HCT116 (cell line): ENCODE data around the gene ARCN1. TPM values are rescaled to one million over a fixed set of nuclear protein-coding genes. Genes with fewer than 3 reads are reported as not detected.
A peak's percentile ranks its signal among the peaks of the same experiment; 100 is the strongest.

ENCODE experiments used
- ATAC-seq: fragments of 200-7000 bp; cut with Tn5 transposase; 2 replicates; pipeline ENCODE4 v1.9.1; 2020; ENCODE audit warnings: mild to moderate bottlenecking, moderate library complexity
- BruUV-seq: library from RNA; stranded (reverse); fragments of 400-500 nt; replicated peaks from 2 replicates; lab custom pipeline; 2021; lab: Mats Ljungman, UMichigan
- CTCF ChIA-PET: fragments of 300-600 bp; sonication (Branson Sonifier 250); formaldehyde crosslinking; loops from one replicate; lab custom pipeline; 2021; ENCODE audit warnings: antibody characterized with exemption; lab: Charles Lee
- POLR2A ChIA-PET: fragments of 300-600, 350-600 bp; sonication (Branson Sonifier 250); formaldehyde crosslinking; loops from one replicate; lab custom pipeline; 2021; ENCODE audit warnings: antibody characterized with exemption; lab: Charles Lee
- RAD21 ChIA-PET, 2 experiments: fragments of 300-600 bp; sonication (Branson Sonifier 250); formaldehyde crosslinking; loops; one replicate each; lab custom pipeline; 2023; ENCODE audit warnings: low total read pairs in 2 of 2; ENCODE audit not compliant: uncharacterized antibody in 2 of 2, unreplicated experiment in 2 of 2, low non-redundant PET in 1 of 2; lab: Charles Lee
- DNase-seq: peaks from one replicate; pipeline ENCODE4 v3.0.0-alpha.2; 2010; ENCODE audit warnings: low read depth, low spot score
- H2AFZ ChIP-seq: fragments of 200-600 bp; shearing (Covaris generic), sonication (generic); 2 replicates; pipeline ENCODE4 v1.6.1; 2017; ENCODE audit warnings: low read depth, mixed run types, mixed read lengths, antibody characterized with exemption, low read length; ENCODE audit not compliant: poor library complexity, severe bottlenecking
- H3K27ac ChIP-seq: 2 replicates; pipeline ENCODE4 v1.5.1; 2012; ENCODE audit warnings: low read depth, low read length
- H3K27me3 ChIP-seq: fragments of 200-600 bp; sonication (generic); 2 replicates; pipeline ENCODE4 v1.6.1; 2016; ENCODE audit warnings: mixed run types, low read length, mixed read lengths; ENCODE audit not compliant: insufficient read depth
- H3K36me3 ChIP-seq, 2 experiments: fragments of 200-500 bp in 1 of 2; fragments of 200-600 bp in 1 of 2; sonication (Bioruptor generic) in 1 of 2; sonication (generic) in 1 of 2; 2 replicates each; pipeline versions ENCODE4 v1.5.1 to v1.6.1; 2014 to 2016; ENCODE audit warnings: low read length in 2 of 2, inconsistent platforms in 1 of 2, mixed read lengths in 1 of 2, mixed run types in 1 of 2; ENCODE audit not compliant: insufficient read depth in 2 of 2, control insufficient read depth in 1 of 2
- H3K4me1 ChIP-seq, 2 experiments: fragments of 200-600 bp in 1 of 2; sonication (generic) in 1 of 2; 2 replicates each; pipeline versions ENCODE4 v1.5.1 to v1.6.1; 2012 to 2017; ENCODE audit warnings: low read length in 2 of 2, inconsistent platforms in 1 of 2, mild to moderate bottlenecking in 1 of 2, mixed read lengths in 1 of 2, mixed run types in 1 of 2, moderate library complexity in 1 of 2; ENCODE audit not compliant: insufficient read depth in 2 of 2, control insufficient read depth in 1 of 2
- H3K4me2 ChIP-seq: fragments of 200-600 bp; sonication (generic); 2 replicates; pipeline ENCODE4 v1.6.1; 2017; ENCODE audit warnings: mixed run types, low read length, mixed read lengths
- H3K4me3 ChIP-seq, 2 experiments: fragments of 200-600 bp in 1 of 2; sonication (generic) in 1 of 2; replicated peaks in 1 of 2; 2 replicates each; pipeline ENCODE4 v1.5.1; 2011 to 2016; ENCODE audit warnings: low read length in 2 of 2, control low read depth in 1 of 2, low read depth in 1 of 2, mild to moderate bottlenecking in 1 of 2, mixed read lengths in 1 of 2, mixed run types in 1 of 2
- H3K79me2 ChIP-seq: fragments of 200-600 bp; sonication (generic); 2 replicates; pipeline ENCODE4 v1.6.1; 2017; ENCODE audit warnings: mild to moderate bottlenecking, mixed run types, low read length, moderate library complexity, mixed read lengths; ENCODE audit not compliant: insufficient read depth
- H3K9ac ChIP-seq: fragments of 200-600 bp; sonication (generic); 2 replicates; pipeline ENCODE4 v1.6.1; 2016; ENCODE audit warnings: low read length, mixed read lengths
- H3K9me2 ChIP-seq: fragments of 200-600 bp; sonication (generic), shearing (Covaris generic); 2 replicates; pipeline ENCODE4 v1.6.1; 2017; ENCODE audit warnings: mixed run types, mild to moderate bottlenecking, moderate library complexity; ENCODE audit not compliant: insufficient read depth
- H3K9me3 ChIP-seq, 2 experiments: fragments of 200-500 bp in 1 of 2; fragments of 200-600 bp in 1 of 2; sonication (Bioruptor generic) in 1 of 2; sonication (generic) in 1 of 2; 2 replicates each; pipeline ENCODE4 v1.6.1; 2014 to 2017; ENCODE audit warnings: low read length in 2 of 2, mixed read lengths in 2 of 2, inconsistent platforms in 1 of 2, low read depth in 1 of 2, mild to moderate bottlenecking in 1 of 2, mixed run types in 1 of 2, moderate library complexity in 1 of 2; ENCODE audit not compliant: control insufficient read depth in 1 of 2, insufficient read depth in 1 of 2
- H4K20me1 ChIP-seq: fragments of 200-600 bp; sonication (generic), shearing (Covaris generic); 2 replicates; pipeline ENCODE4 v1.6.1; 2017; ENCODE audit warnings: mixed run types, mild to moderate bottlenecking, moderate library complexity; ENCODE audit not compliant: insufficient read depth
- CEBPB ChIP-seq: IDR thresholded peaks from 2 replicates; pipeline ENCODE4 v1.6.1; 2012; ENCODE audit warnings: low read depth
- EGR1 ChIP-seq: IDR thresholded peaks from 2 replicates; pipeline ENCODE4 v1.6.1; 2012; ENCODE audit warnings: low read depth
- ELF1 ChIP-seq: IDR thresholded peaks from 2 replicates; pipeline ENCODE4 v1.6.1; 2012; ENCODE audit warnings: low read depth, borderline replicate concordance
- EZH2phosphoT487 ChIP-seq: fragments of 200-600 bp; IDR thresholded peaks from 2 replicates; pipeline ENCODE4 v1.6.1; 2018; ENCODE audit warnings: antibody characterized with exemption, borderline replicate concordance
- POLR2AphosphoS5 ChIP-seq: IDR thresholded peaks from 2 replicates; pipeline ENCODE4 v1.6.1; 2011; ENCODE audit warnings: mild to moderate bottlenecking, low read depth, low read length, moderate library complexity
- SIN3A ChIP-seq: IDR thresholded peaks from 2 replicates; pipeline ENCODE4 v1.6.1; 2012; ENCODE audit warnings: low read depth
- SRF ChIP-seq: IDR thresholded peaks from 2 replicates; pipeline ENCODE4 v1.6.1; 2012; ENCODE audit warnings: low read depth
- TCF7L2 ChIP-seq: IDR thresholded peaks from 2 replicates; pipeline ENCODE4 v1.7.0; 2011; ENCODE audit warnings: borderline replicate concordance, inconsistent platforms; ENCODE audit not compliant: insufficient read depth, insufficient read length; ENCODE audit errors: extremely low read depth
- YY1 ChIP-seq: IDR thresholded peaks from 2 replicates; pipeline ENCODE4 v1.6.1; 2011; ENCODE audit warnings: low read length, low read depth, moderate library complexity, mild to moderate bottlenecking; ENCODE audit not compliant: insufficient replicate concordance; ENCODE audit errors: extremely low read depth
- ZFX ChIP-seq: fragments of 450-650 bp; IDR thresholded peaks from 2 replicates; pipeline ENCODE4 v1.6.1; 2017
- intact Hi-C: fragments of 100-400 bp; cut with micrococcal nuclease; formaldehyde crosslinking; loops from 2 replicates; pipeline ENCODE4 v1.10.0; 2022
- total RNA-seq: library from RNA; stranded (reverse); gene quantifications from one replicate; pipeline ENCODE4 v1.2.1, GENCODE V29; 2021; ENCODE audit not compliant: unreplicated experiment

The ARCN1 gene
- total RNA-seq, 1 experiment from 2014 or later, result 147 TPM

DNA sequence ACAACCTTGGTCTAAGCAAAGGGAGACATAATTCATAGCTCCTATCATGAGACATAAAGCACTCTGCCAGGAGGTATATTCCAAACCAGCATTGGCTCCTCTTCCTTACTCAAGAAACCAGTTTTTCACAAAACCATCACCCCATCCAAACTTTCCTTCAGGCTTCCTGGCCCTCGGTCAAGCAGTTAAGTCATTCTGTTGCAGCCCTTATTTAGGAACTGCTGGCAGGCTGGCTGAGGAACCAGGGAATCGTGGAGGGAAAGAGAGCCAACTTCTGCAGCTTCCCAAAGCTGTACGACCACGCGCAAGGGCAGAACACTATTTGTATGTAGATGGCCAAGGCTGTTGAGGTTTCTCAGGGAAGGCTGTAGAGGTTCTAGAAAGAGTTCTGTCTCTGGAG lies 7.2 kb upstream of the ARCN1 start:
- Histone ChIP-seq H2AFZ (no peak overlapping the region), H3K9me2 (no peaks in the 10 kb centered on the region), H3K36me3 (no peaks in the 10 kb centered on the region), H4K20me1 (no peaks in the 10 kb centered on the region), H3K27me3 (no peaks in the 10 kb centered on the region), H3K4me2 (peak overlapping the region; percentile 98), H3K9me3 (no peaks in the 10 kb centered on the region), H3K4me1 (peaks cover 3 to 15% of the 10 kb centered on the region in 2 experiments; a peak in 3 of 4 replicates), H3K27ac (no peak overlapping the region), H3K9ac (no peak overlapping the region), H3K79me2 (no peaks in the 10 kb centered on the region), H3K4me3 (peak overlapping the region; percentile 41 to 67)
- intact Hi-C loops, result no loop called here
- ChIA-PET CTCF (no interaction called here), POLR2A (no interaction called here), RAD21 (no interaction called here)
- ATAC-seq, result no peak
- BruUV-seq, result no TSS peak
- DNase-seq, result no peak
- TF ChIP-seq ELF1, result no peak
- no peak for TF ChIP-seq POLR2AphosphoS5
- TF ChIP-seq SRF, result no peak
- no peak for TF ChIP-seq YY1
- TF ChIP-seq CEBPB, result no peak
- no peak for TF ChIP-seq SIN3A
- no peak for TF ChIP-seq TCF7L2
- no peak for TF ChIP-seq ZFX
- TF ChIP-seq, all 23 proteins: peak for 0

DNA sequence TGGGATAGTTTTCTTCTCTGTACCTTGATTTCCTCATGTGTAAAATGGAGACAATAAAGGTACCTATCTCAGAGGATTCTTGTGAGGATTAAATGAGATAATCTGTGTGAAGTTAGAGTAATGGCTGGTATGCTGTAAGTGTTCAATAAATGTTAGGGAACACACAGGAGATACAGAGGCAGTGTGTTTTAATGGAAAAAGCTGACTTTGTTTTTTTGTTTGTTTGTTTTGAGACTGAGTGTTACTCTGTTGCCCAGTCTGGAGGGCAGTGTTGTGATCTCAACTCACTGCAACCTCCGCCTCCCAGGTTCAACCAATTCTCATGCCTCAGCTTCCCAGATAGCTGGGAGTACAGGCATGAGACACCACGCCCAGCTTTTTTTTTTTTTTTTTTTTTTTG lies 2.5 kb upstream of the ARCN1 start:
- CTCF ChIA-PET, result no interaction called here
- TF ChIP-seq ELF1 (no peak), SRF (no peak), EZH2phosphoT487 (no peak), EGR1 (no peak), POLR2AphosphoS5 (no peak), YY1 (no peak)
- TF ChIP-seq, all 23 proteins: peak for 0
- no peaks in the 10 kb centered on the region for H3K9me3 ChIP-seq
- intact Hi-C loops, result no loop called here
- no peak overlapping the region for H2AFZ ChIP-seq
- H3K36me3 ChIP-seq, result no peaks in the 10 kb centered on the region
- no peak overlapping the region for H3K27ac ChIP-seq
- H3K9ac ChIP-seq, result no peak overlapping the region
- H3K4me3 ChIP-seq, result no peak overlapping the region
- no peak for DNase-seq
- no peak for ATAC-seq
- H3K27me3 ChIP-seq, result no peaks in the 10 kb centered on the region
- ChIA-PET RAD21 (no interaction called here), POLR2A (no interaction called here)
- H3K9me2 ChIP-seq, result no peaks in the 10 kb centered on the region
- H3K4me1 ChIP-seq, result peaks cover 8 to 38% of the 10 kb centered on the region in 2 experiments
- H3K4me2 ChIP-seq, result no peak overlapping the region
- H4K20me1 ChIP-seq, result peaks cover 6% of the 10 kb centered on the region; the same call in 1 of the 2 replicates
- peaks cover 25% of the 10 kb centered on the region for H3K79me2 ChIP-seq
- BruUV-seq, result no TSS peak
